Measurements from ENCODE around the gene MAML2.
"Not testable (repeated sequence)": the region's sequence is repeated elsewhere in the genome, so short reads cannot be mapped to it uniquely, and the experiment has no call there.

The MAML2 gene

DNA sequence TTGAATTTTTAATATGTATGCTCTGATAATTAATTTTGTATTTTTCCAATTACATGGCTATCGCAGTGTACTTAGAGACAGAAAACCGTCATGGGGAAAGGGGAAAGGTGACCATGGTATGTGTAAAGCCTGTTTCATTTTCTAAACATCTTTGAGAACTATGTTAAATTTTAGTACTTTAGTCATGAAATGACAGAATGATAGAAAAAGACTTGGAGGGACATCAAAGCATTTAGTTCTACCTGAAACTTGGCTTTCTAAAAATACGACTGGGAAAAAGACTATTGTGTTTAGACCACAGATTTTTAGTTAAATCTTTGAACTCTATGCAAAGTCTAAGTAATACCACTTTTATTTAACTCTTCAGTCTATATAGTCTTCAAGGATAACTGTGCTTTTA is 54.1 kb downstream of the MAML2 start:
- DNase-seq, result no peak

DNA sequence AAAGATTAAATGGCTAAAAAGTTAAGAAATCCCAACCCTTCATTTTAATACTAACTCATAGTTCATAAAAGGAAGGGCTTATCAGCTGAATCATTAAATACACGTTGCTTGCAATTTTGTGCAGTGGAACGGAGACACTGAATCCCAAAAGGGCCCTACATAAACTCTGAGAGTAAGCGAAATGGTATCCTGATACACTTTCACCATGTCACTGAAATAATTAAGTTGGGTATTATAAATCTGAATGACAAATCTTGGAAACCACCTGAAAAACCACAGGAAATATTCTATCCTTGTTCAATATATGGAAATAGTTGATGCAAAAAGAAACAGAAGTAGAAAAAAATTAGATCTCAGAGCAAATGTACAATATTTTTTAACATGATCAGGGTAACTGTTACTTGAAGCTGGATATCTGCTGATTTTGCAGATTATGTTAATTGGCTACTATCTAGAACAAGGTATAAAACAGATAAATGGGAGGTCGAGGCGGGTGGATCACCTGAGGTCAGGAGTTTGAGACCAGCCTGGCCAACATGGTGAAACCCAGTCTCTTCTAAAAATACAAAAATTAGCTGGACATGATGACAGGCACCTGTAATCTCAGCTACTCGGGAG is 55.1 kb downstream of the MAML2 start:
- no peak for DNase-seq

DNA sequence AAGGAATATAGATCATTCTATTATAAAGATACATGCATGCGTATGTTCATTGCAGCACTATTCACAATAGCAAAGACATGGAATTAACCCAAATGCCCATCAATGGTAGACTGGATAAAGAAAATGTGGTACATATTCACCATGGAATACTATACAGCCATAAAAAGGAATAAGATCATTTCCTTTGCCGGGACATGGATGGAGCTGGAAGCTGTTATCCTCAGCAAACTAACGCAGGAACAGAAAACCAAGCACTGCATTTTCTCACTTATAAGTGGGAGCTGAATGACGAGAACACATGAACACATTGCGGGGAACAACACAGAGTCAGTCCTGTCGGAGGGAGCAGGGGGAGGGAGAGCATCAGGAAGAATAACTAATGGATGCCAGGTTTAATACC is 57.0 kb downstream of the MAML2 start:
- DNase-seq, result not testable (repeated sequence)

DNA sequence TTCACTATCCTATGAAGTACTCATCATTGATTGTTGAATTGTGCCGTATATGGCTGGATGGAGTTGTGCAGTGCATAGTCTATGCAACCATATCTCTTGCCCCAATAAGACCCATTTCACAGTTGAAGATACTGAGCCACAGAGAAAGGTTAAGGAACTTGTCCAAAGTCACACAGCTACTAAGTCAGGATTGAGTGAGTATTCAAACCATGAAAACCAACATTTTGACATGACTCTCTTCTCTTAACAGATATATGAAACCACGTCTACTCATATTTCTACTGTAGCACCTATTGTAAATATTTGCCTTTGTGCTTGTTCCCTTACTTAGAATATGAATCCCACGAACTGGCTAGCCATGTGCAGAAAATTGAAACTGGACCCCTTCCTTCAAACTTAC is 58.1 kb downstream of the MAML2 start:
- no peak for DNase-seq

DNA sequence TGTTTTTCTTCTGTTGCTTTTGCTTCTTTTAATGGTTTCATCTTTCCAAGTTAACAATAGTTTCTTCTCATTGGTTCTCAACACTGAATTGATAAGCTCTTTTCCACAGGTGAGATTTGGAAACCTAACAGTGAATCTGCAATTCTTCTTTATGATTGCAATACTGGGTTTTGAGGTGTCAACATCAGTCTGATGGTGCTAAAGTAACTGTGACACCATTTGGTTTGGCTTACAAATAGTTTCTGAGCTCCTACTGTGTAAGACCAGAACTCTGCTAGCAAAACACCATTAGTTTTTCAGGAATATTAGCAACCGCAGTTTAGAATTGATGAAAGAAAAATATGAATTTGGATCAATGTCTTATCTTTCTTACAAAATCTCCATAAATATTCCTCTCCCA is 58.6 kb downstream of the MAML2 start:
- no peak for DNase-seq

DNA sequence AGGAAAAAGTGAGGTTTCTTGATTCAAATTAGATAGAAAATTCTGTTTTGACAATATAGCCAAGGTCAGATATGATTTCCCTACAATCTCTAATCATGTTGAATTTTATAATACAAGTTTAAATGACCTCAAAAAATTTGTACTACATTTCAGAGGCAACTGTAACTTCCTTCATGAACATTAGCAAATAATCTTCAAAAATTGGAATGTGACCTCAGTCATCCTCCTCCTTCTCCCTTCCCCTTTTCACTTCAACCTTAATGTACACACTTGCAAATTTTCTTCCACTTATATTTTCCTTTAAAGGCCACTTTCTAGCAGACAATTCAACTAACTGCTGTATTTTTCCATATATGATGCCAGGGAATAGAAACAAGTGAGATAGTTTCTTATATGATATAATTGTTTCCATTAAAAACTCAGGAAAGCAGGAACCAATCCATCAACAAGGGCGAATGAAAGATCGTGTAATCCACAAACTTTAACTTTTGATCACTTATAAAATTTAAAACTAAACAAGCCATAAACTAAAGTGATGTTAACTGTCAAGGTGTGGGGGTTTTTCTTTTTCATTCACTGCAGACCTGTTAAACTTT is 60.3 kb downstream of the MAML2 start:
- DNase-seq, result no peak

DNA sequence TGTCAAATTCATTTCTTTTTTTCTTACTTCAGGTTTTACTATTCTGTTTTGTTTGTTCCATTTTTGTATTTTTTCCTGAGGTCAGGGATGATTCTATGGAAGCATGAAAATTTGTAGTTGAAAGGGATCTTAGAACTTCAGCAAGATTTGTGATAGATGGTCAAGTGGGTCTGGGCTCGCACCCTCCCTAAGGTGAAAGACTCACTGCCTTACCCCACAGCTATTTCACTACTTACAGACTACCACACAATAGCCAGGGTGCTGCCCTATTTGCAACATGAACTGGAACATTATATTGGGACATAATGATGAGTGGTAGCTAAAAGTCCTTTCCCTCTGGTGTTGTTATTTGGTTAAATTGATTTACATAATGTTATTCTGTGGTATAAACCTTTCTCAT is 62.6 kb downstream of the MAML2 start:
- DNase-seq, result no peak

DNA sequence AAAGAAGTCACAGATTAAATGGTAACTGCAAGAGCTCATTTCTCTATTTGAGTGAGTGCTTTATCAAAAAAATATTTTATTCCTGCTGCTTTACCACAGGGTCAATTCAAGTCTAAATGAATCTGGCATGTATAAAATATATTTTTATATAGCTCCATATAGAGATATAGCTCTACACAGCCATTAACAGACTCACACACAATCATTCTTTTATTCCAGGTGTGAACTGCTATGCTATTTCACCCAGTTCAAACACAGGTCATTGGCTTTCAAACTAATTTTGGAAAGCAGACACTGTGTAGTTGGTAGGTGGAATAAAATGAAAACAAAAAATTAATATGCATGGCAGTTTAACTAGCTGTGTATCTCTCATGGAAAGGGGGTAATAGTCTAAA is 63.1 kb downstream of the MAML2 start:
- no peak for DNase-seq

DNA sequence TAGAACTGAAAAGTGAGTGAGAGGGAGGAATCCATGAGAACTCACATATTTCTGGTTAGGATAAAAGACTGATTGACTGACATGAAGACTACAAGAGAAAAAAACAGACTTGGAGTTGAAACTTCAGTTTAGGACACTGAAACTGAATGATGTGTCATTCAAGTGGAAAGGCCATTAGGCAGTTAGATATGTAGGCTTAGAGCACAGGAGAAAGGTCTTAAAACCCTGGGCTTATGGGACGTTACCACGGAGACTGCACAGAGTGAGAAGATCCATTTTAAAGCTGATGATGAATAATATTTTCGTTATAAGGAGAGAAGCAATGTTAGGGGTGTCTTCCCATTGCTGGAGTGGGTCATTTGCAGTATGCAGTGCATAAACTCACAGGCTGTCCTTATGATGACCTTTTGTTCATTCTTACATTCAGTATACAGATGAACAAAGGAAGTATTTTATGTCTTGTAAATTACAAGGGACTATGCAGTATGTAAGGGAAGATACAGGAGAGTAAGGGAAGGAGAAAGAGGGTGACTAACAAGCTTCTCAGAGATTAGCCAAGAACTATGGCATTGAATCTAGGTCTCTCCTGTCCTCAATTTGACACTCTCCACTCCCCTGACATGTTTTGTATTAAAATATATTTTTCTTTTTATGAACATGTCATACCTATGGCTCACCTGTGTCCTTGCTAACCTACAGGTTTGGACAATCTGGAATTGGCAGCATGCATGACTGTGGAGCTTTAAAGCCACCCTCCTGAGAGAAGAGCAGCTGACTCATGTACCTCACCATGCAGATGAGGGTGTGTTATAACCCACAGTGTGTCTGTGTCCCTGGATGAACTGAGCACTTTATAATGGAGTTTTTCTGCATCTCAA is 63.7 kb downstream of the MAML2 start:
- no peak for DNase-seq

DNA sequence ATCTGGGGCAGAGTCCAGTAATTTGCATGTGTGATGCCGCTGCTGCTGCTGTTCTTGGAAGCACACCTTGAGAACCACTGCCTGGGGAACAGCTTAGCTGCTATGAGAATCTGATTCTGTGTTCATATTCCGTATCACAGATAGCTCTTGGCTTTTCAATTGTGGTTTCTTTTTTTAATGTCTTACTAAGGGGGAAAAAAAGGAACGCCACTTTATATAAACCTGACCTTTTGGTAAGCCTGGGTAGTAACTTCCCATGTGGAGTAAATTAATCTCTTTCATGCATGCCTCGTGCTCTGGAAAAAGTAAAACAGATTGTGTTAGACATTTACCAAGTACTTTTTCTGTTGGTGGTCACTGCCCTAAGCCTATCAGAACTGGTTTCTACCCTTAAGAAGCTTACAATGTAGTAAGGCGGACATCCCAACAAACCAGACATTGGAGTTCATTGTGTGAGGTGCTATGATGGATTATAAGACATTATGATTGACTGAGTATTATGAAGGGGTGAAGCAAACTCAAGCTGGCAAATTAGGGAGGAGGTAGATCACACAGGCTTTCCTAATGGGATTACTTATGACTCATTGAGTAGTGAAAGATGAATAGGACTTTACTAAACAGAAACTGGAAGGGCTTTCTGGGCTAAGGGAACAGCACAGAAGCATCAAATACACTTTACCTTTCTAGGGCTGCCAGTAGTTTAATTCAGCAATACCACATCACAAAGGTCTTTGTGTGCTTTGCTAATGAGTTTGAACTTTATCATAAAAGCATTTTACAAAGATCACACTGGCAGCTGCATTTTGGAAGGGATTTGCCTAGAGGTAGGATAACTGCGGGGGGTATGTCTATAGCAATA is 64.7 kb downstream of the MAML2 start:
- DNase-seq, result no peak

DNA sequence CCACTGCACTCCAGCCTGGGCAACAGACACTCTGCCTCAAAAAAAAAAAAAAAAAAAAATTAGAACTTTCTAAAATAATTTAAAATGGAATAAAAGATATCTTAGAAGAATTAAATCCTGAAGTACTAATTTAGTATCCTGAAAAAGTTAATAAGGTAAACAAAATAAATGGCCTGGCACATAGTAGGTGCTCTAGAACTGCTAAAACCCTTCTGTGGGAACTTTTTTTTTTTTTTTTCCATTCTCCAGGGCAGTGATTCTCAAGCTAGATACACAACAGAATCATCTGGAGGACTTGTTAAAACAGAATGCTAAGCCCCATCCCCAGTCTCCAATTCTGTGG is 65.3 kb downstream of the MAML2 start:
- DNase-seq, result no peak

DNA sequence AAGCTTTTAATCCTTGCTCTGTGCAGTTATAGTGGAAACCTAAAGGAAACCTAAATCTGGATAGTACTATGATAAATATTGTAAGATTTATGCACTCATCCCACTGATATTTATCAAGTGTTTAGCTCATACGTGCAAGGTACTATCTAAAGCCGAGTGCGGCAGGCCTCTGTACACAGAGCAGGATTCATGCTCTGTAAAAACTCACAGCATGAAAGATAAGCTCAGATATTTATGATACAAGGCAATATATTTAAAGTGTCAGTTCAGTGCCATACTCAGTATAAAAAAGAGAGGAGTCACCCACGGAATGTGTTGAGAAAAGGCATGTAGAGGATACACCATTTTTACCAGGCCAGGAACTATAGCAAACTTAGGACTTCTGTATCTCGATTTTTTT is 66.2 kb downstream of the MAML2 start:
- no peak for DNase-seq

DNA sequence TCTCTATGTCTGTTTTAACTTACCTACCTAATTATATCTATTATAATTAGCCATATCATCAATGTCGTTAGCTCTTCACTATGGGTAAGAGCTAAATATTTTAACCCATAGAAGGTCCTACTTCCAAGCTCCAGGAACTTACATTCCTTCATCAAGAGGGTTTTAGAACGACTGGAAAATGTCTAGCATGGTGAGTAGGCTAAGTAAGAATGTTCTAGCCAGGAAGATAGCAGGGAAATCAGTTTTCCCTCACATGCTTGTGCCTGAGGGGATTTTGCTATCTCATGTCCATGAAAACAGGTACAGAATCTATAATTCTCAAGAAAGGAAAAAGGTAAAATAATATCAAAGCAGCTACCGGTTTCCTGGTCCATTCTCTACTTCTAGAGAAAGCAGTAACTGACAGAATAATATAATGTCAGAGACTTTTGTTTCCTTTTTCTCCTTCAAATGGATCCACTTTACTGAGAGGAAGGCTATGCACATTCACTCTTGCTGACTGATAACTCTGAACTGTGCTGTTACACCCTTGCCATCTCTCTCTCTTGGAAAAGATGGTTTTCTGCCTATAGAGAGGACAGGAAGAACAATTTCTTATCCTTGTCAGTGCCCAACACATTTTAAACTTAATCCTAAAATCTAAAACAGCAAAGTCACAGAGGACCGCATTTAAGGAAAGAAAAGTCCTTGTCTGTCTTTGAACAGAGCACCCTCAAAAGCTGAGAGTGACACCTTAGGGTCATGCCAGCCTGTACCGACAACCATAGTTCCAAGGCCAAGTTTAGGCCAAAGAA is 67.0 kb downstream of the MAML2 start:
- DNase-seq, result no peak

DNA sequence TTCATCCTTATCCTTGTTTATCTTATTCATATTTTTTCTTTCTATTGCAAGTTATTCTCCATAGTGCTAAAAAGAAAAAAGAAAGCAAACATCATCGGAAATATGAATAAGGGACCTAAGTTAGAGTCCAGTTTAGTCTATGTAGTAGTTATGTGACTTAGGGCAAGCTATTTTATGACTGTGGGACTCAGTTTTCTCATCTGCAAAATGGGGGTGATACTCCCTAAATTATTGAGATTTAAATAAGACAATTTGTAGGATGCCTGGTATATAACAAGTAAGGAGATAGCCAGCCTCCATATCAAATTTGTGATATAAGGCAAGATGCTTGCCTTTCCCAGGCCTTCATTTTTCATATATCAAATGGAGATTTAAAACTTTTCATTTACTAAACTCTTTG is 69.5 kb downstream of the MAML2 start:
- DNase-seq, result no peak

DNA sequence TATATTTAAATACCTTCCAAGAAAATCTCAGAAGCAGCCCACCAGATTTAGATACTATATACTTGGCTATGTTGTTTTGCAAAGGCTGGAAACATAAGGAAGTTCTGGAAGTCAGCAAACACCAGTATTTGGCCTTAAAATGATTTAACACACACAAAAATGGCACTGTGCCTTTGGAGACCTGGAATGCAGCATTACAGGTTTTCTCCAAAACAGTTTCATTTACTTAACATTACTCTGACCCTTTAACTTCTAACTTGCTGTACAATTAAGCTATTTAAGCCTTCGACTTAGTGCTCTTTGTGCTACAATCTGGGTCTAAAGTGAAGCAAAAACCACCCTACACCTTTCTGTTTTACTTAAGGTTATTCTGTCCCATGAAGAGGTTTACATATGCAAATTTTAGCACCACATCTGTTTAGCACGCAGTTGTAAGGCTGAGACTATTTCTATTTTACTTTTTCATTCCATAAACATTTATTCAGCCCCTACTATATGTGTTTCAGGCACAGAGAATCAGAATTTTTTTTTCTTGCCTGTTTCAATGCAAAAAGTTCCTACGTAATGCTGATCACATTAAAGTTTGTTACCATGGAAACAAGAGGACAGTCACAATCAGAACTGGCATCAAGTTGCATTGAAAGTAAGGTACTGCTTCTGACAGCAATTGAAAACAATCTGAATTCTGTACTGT is 70.3 kb downstream of the MAML2 start:
- DNase-seq, result no peak

DNA sequence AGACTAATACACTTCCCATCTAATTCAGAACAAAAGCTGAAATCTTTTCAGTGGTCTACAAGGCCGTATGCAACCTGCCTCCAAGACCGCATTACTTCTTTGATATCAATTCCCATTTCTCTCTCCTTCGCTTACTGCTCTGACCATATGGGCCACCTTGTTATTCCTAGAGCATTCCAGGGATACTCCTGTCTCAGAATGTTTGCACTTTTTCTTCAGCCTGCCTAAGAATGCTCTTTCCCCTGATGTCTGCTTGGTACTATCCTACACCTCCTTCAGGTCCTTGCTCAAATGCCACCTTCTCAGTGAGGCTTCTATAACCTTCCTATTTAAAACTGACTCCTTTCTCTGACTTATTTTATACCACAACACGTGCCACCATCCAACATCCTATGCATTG is 71.2 kb downstream of the MAML2 start:
- no peak for DNase-seq

DNA sequence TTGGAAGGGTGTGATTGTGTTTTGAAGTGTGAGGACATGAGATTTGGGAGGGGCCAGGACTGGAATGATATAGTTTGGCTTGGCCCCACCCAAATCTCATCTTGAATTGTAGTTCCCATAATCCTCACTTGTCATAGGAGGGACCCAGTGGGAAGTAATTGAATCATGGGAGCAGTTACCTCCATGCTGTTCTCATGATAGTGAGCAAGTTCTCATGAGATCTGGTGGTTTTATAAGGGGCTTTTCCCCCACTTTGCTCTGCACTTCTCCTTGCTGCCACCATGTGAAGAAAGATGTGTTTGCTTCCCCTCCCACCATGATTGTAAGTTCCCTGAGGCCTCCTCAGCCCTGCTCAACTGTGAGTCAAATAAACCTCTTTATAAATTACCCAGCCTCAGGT is 71.6 kb downstream of the MAML2 start:
- DNase-seq, result not testable (repeated sequence)

DNA sequence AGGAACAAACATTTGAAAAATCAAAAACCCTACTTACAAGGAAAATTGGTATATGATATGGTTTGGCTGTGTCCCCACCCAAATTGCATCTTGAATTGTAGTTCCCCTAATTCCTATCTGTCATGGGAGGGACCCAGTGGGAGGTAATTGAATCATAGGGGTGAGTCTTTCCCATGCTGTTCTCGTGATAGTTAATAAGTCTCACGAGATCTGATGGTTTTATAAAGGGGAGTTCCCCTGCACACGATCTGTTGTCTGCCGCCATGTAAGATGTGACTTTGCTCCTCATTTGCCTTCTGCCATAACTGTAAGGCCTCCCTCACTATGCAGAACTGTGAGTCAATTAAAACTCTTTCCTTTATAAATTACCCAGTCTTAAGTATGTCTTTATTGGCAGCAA is 74.5 kb downstream of the MAML2 start:
- DNase-seq, result not testable (repeated sequence)

DNA sequence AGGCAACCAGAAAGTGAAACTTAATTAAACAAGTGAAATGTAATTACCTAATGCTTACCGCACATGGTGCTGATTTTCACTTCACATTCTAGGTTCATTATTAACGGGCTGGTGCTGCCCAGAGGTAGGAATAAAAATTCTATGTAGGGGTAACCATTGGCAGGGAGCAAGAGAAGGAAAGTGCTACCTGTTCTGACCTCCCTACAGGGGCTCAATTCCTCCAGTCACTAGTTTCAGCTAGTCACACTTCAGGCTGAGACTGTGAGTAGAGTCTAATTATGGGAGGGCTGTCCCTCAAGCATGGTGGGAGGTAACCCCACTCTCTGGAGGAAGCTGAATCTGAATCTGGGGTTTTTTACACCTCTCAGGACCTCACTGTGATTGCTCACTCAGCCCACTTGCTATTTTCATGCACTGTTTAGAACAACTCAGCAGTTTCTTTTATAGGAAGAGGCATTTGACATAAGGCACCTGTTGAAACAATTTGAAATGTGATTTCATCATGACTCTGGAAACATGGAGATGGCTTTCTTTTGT is 75.4 kb downstream of the MAML2 start:
- no peak for DNase-seq

DNA sequence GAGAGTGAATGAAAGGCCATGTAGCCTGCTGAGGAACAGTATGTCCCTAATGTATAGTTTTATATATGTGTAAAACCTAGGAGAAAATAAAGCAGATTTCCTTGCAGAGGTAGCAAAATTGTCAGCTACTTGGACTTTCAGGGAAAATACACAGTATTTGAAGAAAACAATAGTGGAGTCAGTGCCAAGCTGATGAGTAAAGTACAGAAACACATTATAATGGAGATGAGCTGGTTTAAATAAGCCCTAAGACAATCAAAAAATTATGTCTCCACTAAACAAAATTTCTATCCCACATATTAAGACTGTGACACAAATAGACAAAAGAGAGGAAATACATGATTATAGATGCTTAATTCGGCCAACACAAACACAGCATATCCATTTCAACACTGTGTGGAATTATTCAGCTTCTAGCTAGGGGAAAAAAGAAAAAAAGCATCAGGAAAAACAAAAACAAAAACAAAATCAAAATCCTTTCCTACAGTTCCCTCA is 75.9 kb downstream of the MAML2 start:
- no peak for DNase-seq

DNA sequence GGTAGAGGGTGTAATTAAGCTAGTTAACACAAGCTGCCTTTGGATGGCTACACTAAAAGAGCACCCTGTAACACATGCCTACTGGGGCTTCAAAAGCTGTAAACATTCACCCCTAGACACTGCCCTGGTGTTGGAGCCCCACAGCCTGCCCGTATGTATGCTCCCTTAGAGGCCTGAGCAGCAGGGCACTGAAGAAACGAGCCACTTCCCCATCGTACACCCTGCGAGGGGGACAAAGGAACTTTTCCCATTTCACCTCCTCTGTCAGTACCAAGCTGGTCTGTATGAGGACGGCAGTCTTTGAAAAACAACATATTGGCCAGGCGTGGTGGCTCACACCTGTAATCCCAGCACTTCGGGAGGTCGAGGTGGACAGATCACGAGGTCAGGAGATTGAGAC is 77.0 kb downstream of the MAML2 start:
- DNase-seq, result no peak

All from KG1 (cell line).